G401 (cell line): ENCODE data around the gene RDH13. TPM values are rescaled to one million over a fixed set of nuclear protein-coding genes. Genes with fewer than 3 reads are reported as not detected.
"Not testable (repeated sequence)": the region's sequence is repeated elsewhere in the genome, so short reads cannot be mapped to it uniquely, and the experiment has no call there.

ENCODE experiments used
- DNase-seq: peaks from one replicate; pipeline ENCODE4 v3.0.0-alpha.2; 2015; ENCODE audit warnings: low spot score
- in situ Hi-C: cut with HindIII; loops from 2 replicates; pipeline ENCODE4 v1.10.0; 2016; ENCODE audit warnings: low sequenced_read_pairs, mixed read lengths
- total RNA-seq: library from RNA; depleted of rRNA; stranded (reverse); fragments of >200 nt; shearing (Covaris generic); gene quantifications from 2 replicates; pipeline ENCODE4 v1.2.3, GENCODE V29; 2014

The RDH13 gene
- total RNA-seq, 1 experiment from 2014 or later, result 38.9 TPM

DNA sequence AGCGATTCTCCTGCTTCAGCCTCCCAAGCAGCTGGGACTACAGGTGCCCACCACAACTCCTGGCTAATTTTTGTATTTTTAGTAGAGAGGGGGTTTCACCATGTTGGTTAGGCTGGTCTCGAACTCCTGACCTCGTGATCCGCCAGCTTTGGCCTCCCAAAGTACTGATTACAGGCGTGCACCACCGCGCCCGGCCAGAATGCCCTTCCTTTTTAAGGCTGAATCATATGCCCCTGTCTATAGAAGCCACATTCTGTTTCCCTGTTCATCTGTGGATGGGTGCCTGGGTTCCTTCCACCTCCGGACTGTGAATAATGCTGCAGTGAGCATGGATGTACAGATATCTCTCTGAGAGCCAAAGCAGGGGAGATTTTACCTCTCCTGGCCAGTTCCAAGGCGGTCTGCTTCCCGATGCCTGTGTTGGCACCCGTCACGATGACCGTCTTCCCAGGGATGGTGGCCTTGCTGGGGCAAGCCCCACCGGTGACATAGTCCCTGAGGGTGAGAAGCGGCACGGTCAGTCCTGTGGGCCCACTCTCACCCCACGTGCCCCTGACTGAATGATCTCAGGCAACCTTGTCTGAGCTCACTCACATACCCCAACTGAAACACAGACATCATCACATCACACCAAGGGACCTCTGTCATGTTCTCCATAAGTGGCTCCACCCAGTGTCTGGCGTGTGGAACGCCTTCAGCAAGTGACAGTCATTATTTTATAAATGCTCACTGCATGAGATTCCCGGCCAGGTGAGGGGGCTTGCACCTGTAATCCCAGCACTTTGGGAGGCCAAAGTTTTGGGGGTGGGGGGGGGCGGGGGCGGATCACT is 4.0 kb downstream of the RDH13 start:
- no peak for DNase-seq
- in situ Hi-C loops, result no loop called here

- DNase-seq, result no peak
- in situ Hi-C loops, result no loop called here
Observed at GRCh38 chr19:55056827-55057226, 6.1 kb downstream of the RDH13 start.

DNA sequence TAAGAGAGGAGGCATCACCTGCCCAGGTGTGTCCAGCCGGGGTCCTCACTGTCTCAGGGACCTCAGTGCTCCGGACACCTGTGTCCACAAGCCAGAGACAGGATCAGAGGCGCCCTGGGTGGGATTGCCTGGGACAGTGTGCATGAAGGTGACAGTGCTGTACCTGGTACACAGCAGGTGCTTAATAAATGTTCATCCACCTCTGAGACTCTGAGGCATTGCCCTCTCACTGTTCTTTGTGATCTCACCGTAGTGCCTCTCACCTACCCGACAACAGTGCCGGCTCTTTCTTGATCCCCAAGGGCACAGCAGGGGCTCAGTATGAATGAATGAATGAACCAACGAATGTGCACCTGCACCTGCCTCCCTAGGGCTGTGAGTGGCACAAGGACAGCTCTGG is 9.2 kb downstream of the RDH13 start:
- in situ Hi-C loops, result no loop called here
- no peak for DNase-seq

- DNase-seq, result no peak
- in situ Hi-C loops, result no loop called here
Observed at GRCh38 chr19:55050749-55051532, 12.0 kb downstream of the RDH13 start.

DNA sequence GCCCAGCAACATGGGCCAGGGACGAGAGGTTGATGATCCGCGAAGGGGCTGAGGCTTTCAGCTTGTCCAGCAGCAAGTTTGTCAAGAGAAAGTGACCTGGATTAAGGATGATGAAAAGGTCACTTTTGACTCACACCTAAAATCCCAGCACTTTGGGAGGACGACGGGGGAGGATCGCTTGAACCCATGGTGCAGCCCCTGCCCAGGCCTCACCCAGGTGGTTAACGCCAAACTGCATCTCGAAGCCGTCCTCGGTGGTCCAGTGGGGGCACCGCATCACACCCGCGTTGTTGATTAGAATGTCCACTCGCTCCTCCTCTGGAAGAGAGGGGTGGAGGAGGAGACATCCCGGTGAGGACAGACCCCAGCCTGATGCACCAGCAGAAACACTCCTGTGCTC is 14.5 kb downstream of the RDH13 start:
- DNase-seq, result no peak
- in situ Hi-C loops, result no loop called here

DNA sequence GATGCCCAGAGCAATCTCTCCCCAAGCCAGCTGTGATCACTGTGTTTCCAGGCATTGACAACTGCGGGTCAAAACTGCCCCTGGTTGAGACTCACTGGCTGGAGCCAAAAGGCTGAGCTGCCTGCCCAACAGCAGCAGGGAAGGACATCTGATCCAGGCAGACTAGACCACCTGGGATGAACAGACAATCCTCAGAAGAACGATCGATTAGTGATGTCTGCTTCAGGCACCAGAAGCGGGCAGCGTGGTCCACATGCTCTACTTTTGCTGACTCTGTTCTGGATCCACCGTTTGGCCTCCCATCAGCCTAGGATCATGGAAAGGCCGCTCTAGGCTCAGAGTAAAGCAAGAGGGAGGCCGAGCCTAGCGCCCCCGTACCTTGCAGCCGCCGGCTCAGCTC is 15.0 kb downstream of the RDH13 start:
- DNase-seq, result no peak
- in situ Hi-C loops, result no loop called here

DNA sequence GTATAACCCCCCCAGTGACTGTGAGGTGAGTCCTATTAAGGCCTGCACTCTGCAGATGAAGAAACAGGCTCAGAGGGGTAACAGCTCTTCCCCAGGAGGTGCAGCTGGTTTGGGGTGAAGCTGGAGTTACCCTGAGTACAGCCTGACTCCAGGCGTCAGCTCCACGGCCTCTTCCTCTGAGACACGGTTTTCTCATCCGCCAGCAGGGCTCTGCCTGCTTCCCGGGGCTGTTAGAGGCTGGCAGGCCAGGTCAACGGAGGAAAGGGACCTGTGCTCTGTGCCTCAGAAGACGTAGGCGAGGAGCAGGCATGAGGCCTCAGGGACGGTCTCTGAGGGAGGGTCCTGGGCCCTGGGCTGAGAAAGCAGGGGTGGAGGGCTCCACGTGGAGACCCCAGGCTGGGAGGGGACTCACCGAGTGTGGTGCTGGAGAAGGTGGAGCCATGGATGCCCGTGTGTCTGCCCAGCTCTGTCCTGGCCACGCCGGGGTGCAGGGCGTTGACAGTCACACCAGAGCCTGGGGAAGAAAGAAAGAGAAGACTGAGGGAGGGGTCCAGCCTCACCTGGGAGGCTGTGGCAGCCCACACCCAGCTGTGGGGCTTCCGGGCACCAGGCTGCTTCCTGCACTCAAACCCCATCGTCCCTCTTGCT is 15.8 kb downstream of the RDH13 start:
- in situ Hi-C loops, result no loop called here

DNA sequence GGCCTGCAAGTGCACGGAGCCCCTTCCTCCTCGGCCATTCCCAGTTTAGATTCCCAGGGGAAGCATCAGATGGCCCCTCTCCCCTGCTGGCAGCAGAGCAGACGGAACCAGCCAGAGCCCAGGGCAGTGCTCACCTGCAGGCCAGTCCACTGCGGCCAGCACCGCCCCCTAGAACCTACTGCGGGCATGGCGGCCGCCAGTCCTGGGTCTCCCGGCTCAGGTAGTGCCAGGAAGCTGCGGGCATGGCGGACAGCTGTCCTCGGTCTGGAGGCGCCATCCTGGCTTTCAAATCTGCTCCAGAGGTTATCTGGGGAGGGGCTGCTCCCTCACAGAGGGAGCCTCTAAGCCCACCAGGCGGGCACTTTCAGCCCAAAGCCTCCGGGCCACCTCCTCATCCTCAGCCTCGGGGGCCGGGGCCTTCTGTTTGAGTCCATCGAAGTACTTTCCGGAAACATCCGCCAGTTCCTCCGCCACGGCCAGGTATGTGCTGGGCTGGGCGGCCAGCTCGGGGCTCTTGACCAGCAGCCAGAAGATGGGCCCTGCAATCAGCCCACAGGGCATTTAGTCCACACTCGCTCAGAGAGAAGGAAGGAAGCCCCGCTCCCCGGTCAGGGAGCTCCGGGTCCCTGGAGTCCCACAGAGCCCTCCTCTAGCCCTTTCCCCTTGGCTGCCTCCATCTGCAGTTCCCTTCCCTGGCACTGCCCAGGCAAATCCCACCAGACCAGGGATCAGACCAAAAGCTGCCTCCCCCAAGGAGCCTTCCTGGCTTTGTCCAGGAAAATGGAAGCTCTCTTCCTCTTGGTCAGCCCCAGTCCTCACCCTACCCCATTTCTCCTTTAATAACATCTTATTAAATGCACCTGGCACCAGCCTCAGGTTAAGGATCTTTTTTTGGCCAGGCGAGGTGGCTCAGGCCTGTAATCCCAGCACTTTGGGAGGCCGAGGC is 17.9 kb downstream of the RDH13 start:
- DNase-seq, result no peak

More for the DNA sequence above, 15.8 kb downstream of the RDH13 start:
- DNase-seq, result no peak

DNA sequence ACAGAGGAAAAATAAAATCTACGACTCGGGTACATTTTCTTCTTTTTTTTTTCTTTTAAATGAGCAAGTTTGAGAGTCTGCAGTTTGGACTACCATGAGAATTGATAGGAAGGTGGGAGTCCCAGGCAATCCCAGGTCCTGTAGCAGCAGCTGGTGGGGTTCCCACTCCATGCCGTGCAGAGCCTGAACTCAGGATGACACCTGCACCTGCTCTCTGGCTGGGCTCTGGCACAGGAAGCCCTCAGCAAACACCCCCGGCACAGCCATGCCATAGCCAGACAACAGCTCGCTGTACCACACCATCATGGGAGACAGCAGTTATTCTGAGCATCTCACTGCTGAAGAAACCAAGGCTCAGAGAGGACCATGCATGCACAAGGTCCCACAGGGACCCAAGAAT is 18.7 kb downstream of the RDH13 start:
- in situ Hi-C loops, result no loop called here
- no peak for DNase-seq

More for the DNA sequence above, 17.9 kb downstream of the RDH13 start:
- in situ Hi-C loops, result no loop called here

- no peak for DNase-seq
- in situ Hi-C loops, result no loop called here
Observed at GRCh38 chr19:55042688-55043087, 20.3 kb downstream of the RDH13 start.

GRCh38 chr19:55042344-55042678 is 20.6 kb downstream of the RDH13 start:
- no peak for DNase-seq
- in situ Hi-C loops, result no loop called here

GRCh38 chr19:55041627-55042343 is 21.2 kb downstream of the RDH13 start:
- DNase-seq, result no peak
- in situ Hi-C loops, result no loop called here

DNA sequence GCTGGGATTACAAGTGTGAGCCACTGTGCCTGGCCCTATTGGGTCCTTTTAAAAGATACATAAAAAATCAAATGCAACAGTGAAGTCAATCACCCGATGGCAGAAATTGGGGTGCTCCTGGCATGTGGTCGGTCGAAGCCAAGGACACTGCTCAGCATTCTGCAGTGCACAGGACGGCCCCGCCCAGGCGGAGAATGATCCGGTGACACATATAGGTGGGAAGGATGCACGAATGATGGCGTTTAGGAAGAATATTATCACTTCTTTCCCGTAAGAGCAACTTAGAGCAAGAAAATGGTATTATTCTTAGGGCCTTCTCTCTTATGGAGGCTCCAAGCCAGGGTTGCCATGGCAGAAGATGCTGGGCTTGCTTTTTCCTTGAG is 21.7 kb downstream of the RDH13 start:
- in situ Hi-C loops, result no loop called here

GRCh38 chr19:55040654-55041053 is 22.3 kb downstream of the RDH13 start:
- DNase-seq, in situ Hi-C loops: not testable (repeated sequence)

More for the DNA sequence above, 21.7 kb downstream of the RDH13 start:
- no peak for DNase-seq

DNA sequence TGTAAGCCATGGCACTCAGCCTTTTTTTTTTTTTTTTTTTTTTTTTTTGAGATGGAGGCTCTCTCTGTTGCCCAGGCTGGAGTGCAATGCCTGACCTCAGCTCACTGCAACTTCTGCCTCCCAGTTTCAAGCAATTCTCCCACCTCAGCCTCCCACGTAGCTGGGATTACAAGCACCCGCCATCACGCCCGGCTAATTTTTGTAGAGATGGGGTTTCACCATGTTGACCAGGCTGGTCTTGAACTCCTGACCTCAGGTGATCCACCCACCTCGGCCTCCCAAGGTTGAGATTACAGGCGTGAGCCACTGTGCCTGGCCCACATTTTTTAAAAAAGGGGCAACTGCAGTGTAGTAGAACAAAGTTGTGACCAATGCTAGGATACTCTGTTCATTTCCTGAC is 25.3 kb downstream of the RDH13 start:
- DNase-seq, in situ Hi-C loops: not testable (repeated sequence)

DNA sequence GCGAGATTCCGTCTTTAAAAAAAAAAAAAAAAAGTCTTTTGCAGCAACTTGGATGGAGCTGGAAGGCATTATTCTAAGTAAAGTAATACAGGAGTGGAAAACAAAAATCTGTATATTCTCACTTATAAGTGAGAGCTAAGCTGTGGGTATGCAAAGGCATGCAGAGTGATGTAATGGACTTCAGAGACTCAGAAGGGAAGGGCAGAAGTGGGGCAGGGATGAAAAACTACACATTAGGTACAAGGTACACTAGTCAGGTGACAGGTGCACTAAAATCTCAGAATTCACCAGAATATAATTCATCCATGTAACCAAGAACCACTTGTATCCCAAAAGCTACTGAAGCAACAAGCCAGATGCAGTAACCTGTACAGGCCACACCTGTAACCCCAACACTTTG is 26.9 kb downstream of the RDH13 start:
- in situ Hi-C loops, result no loop called here
- no peak for DNase-seq

DNA sequence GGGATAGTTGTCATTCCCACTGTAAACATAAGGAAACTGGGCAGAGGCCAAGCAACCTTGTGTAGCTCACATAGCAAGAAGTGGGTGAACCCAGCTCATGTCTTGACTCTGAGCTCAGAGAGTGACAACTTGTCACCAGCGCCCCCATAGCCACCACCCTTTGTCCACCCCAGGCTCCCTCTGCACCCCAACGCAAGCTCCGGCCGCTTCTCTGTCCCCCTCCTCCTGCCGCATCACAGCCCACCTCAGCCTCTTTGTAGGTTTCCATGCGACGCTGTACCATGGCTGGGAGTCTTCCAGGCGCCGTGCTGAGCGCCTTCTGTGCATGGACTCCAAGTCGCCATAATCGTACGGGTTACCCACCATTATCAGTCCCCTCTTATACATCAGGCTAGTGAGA is 28.2 kb downstream of the RDH13 start:
- in situ Hi-C loops, result no loop called here
- no peak for DNase-seq

- DNase-seq, in situ Hi-C loops: not testable (repeated sequence)
Observed at GRCh38 chr19:55032976-55033643, 29.8 kb downstream of the RDH13 start.
